GM19395 (cell line): ENCODE results near the gene IKBKE.

Experiments
- ATAC-seq: cut with Tn5 transposase; IDR thresholded peaks from one replicate; pipeline ENCODE4 v1.9.1; 2021; ENCODE audit warnings: mild to moderate bottlenecking, moderate library complexity; ENCODE audit not compliant: unreplicated experiment

IKBKE gene

GRCh38 chr1:206469933-206470691 is at the start of gene IKBKE:
TSS of gene IKBKE (plus strand) at chr1:206470476. CDS start at chr1:206473228, 2,752 bp downstream.
- ATAC-seq = peak; percentile 69

GRCh38 chr1:206421616-206422340 is 48.5 kb upstream of the IKBKE start:
- no peak for ATAC-seq

- ATAC-seq = no peak
Observed at GRCh38 chr1:206422525-206422924, 47.8 kb upstream of the IKBKE start.

DNA sequence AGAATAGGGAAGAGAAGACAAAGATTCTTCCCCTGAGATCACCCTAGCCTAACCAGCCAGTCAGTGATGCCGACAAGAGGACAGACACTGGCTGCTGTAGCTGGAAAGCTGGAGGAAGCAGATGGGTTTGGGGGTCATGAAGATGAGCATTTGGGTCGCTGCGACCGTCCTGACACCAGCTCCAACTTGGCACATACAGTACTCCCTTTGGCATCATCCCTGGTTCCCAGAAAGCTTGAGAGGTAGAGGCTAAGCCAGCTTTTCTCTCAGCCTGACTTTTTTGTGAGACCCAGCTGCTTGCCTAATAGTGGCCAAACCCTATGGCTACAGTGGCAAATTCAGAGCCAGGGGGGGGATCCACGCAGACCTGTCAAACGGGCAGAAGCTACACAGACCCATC is 43.0 kb upstream of the IKBKE start:
- ATAC-seq = no peak

DNA sequence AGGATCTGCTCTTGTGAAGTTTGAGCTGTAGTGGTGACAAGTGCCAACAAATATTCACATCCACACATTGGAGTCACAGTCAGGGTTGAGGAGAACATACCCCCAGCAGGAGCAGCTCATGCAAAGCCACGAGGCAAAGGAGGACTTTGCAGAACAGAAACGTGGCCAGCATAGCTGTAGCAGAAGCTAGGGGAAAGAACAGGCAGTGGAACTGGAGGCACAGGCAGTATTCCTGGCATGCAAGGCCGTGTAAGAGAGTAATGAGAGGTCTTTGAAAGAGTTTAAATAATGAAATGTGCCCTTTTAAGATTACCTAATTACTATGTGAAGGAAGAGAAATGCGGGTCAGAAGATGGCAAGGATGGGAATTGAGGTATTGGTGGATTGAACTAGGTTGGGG is 40.9 kb upstream of the IKBKE start:
- no peak for ATAC-seq

DNA sequence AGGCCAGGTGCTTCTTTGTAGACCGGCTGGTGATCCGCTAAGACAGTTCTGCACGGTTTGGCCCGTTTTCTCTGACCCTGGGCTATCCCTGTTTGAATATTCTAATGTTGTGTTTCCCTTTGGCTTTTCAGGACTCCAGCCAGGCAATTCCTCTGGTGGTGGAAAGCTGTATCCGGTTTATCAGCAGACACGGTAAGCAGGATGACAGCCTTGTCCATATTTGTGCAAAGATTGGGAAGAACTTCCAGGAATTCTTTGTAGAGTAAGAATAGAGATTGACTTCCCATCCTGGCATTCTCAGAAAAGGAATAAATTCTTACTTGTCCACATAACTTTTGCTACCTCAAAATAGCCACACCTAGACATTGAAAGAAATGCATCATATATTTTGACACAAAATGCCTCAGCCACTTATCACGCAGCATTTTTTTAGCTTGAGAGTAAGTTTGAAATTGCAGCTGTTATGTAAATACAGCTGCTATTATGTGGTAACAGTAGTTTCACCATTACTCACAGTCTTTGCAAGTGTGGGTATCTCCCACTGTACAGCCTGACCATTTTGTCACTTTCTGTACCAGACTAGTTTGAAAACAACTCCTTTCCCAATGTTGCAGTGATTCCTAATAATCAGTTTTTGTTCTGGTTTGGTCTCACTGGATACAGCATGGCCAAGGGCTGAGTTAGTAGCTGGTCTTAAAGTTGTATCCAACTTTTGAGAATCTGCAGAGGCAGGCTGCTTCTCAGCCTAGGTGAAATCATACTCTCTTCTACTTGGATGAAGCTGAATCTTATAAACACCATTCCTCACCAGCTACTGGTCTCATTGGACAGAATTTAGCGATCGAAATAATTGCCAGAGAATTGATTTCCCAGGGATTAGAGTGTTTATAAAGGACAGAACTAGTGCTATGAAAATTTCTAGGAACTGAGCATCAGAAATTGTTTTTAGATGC is 40.0 kb upstream of the IKBKE start:
- peak; percentile 96 for ATAC-seq

GRCh38 chr1:206435445-206435844 is 34.8 kb upstream of the IKBKE start:
- ATAC-seq = no peak

- ATAC-seq = no peak
Observed at GRCh38 chr1:206438554-206438953, 31.7 kb upstream of the IKBKE start.

- ATAC-seq = no peak
Observed at GRCh38 chr1:206439205-206439604, 31.1 kb upstream of the IKBKE start.

GRCh38 chr1:206441336-206441967 is 28.8 kb upstream of the IKBKE start:
- ATAC-seq = no peak

DNA sequence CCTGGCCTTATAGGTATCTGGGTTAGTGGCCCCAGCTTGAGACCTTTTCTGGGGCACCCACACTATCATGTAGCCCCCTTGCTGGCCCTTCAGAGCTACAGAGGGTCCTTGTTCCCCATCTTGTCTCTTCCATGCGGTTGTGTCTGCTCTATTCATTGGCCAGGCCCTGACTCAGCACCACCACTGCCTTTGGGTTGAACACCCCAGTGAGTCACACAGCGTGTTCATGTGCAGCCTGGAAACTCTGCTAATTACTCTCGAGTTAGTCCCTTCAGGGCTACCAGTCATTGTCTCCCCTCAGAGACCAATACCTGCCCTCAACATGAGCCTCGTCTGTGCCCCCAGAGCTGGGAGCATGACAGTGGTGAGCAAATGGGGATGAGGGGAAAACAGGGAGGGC is 28.2 kb upstream of the IKBKE start:
- no peak for ATAC-seq

- no peak for ATAC-seq
Observed at GRCh38 chr1:206445116-206445515, 25.2 kb upstream of the IKBKE start.

- ATAC-seq = no peak
Observed at GRCh38 chr1:206445911-206446356, 24.3 kb upstream of the IKBKE start.

GRCh38 chr1:206446688-206447421 is 23.4 kb upstream of the IKBKE start:
- no peak for ATAC-seq

DNA sequence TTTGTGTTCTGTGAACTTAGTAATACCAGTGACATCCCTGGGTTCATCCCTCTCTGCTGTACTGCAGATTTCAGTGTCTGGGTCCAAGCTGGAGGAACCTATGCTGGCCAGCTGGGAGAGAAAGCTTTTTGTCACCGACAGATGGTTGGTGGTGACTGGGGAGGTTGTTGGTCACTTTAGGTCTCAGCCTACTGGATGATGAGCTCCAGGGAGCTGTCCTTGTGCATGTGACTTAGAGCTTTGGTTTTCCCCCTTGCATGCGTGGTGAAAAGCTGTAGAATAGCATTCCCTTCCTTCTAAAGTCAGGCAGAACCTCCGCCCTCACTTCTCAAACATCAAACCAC is 22.9 kb upstream of the IKBKE start:
- ATAC-seq = no peak

- ATAC-seq = no peak
Observed at GRCh38 chr1:206447792-206448191, 22.5 kb upstream of the IKBKE start.

DNA sequence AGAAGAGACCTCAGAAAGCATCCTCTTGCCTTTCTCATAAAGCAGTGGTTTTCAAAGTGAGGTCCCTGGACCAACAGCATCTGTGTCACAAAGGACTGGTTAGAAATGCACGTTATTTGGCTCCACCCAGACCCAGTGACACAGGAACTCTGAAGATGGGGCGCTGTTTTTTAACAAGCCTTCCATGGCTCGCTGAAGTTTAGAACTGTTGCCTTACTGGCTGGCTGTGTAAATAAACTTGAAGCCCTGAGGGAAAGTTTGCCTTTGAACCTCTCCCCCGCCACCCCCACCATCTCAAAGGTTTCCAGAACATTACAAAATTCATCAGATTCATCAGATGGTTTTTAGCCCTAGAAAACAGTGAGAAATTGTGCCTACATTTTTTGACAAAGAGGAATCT is 21.8 kb upstream of the IKBKE start:
- ATAC-seq = no peak

GRCh38 chr1:206449565-206449964 is 20.7 kb upstream of the IKBKE start:
- no peak for ATAC-seq

DNA sequence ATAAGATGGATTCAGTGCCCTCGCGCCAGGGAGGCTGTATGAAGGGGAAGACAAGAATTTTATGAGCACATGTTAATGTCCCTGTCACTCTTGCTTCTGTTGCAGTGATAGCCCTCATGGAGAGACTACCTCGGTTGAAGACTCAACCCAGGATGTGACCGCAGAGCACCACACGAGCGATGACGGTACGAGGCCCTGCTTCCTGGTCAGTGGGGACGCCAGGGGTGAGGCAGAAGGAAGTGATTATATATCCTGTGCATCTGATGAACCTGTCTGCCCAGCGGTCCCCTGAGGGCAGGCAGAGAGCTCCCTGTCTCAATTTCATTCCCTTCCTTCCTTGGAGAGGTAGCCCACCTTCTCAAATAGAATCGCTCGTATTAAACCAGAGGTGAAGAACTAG is 20.0 kb upstream of the IKBKE start:
- ATAC-seq = no peak

DNA sequence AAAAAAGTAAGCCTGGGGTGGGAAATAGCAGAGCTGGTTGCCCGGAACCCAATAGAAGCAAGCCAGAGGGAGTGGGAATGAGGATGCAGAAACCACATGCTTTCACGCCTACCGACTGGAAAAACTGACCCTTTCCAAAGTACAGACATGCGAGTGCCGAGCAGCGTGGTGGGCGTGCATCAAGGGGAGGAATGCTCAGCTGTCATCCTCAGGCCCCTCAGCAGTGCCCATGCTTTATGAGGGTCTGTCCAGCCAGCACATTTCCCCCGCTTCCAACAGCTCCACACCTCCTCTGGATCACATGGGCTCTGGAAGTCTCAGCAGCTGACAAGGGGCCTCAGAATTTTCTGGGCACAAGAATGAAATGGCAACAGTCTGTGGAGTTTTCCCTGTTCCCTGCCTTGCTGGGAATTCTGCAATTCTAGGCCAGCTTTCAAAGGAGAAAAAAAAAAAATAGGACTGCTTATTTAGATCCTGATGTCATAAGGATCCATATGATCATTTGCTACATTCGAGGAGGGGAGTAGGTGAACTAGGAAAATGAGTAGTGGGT is 19.1 kb upstream of the IKBKE start:
- no peak for ATAC-seq
